ENCODE data around the gene BCAP31. TPM values are rescaled to one million over a fixed set of nuclear protein-coding genes. Genes with fewer than 3 reads are reported as not detected.

BCAP31 gene
- total RNA-seq, 1 experiment from 2014 or later = 432 TPM

DNA sequence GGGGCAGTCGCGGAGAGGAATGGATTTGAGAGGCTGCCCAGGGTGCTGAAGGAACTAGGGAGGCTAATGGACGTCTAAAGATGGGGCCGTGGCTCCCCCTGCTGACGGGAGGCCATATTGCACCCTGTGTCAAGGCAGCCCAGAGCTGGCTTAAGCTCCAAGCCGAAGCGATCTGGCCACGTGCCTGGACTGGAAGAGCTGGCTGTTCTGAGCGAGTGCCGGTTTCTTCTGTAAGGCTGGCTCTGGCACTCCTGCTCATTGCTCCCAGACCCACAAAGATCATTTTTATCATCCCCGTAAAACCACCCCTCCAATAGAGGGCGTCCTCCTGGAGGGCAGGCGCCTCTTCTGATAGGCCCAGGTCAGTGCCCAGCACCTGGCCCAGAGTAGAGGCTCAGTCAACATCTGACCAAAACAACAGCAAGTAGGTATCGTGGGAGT is 56.2 kb downstream of the BCAP31 start:
- DNase-seq (ENCODE audit: low read depth, low spot score) (peak; percentile 56), ATAC-seq (peak; percentile 90)
- H3K4me3 ChIP-seq (ENCODE audit: low read depth in 2 of 2, low read length in 2 of 2) = peak overlapping the region; percentile 19 to 42
- in situ Hi-C loops (cut with HindIII; ENCODE audit: low pct_unique_long_range_greater_than_20kb, low sequenced_read_pairs) = no loop called here
- intact Hi-C loops (cut with micrococcal nuclease; ENCODE audit: unreplicated experiment) = loop anchor here (1.0 to 5.0 kb wide), 2 partner anchors 56 to 114 kb away; no protein-coding TSS in a partner anchor
- TF ChIP-seq, protein P1, sequence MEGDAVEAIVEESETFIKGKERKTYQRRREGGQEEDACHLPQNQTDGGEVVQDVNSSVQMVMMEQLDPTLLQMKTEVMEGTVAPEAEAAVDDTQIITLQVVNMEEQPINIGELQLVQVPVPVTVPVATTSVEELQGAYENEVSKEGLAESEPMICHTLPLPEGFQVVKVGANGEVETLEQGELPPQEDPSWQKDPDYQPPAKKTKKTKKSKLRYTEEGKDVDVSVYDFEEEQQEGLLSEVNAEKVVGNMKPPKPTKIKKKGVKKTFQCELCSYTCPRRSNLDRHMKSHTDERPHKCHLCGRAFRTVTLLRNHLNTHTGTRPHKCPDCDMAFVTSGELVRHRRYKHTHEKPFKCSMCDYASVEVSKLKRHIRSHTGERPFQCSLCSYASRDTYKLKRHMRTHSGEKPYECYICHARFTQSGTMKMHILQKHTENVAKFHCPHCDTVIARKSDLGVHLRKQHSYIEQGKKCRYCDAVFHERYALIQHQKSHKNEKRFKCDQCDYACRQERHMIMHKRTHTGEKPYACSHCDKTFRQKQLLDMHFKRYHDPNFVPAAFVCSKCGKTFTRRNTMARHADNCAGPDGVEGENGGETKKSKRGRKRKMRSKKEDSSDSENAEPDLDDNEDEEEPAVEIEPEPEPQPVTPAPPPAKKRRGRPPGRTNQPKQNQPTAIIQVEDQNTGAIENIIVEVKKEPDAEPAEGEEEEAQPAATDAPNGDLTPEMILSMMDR (IDR thresholded peaks at IDR 0.05) = peak; percentile 92
- TF ChIP-seq SIN3A (IDR thresholded peaks at IDR 0.05; ENCODE audit: borderline replicate concordance, insufficient read depth, low read depth, low read length) = no peak
- TF ChIP-seq, protein P2, sequence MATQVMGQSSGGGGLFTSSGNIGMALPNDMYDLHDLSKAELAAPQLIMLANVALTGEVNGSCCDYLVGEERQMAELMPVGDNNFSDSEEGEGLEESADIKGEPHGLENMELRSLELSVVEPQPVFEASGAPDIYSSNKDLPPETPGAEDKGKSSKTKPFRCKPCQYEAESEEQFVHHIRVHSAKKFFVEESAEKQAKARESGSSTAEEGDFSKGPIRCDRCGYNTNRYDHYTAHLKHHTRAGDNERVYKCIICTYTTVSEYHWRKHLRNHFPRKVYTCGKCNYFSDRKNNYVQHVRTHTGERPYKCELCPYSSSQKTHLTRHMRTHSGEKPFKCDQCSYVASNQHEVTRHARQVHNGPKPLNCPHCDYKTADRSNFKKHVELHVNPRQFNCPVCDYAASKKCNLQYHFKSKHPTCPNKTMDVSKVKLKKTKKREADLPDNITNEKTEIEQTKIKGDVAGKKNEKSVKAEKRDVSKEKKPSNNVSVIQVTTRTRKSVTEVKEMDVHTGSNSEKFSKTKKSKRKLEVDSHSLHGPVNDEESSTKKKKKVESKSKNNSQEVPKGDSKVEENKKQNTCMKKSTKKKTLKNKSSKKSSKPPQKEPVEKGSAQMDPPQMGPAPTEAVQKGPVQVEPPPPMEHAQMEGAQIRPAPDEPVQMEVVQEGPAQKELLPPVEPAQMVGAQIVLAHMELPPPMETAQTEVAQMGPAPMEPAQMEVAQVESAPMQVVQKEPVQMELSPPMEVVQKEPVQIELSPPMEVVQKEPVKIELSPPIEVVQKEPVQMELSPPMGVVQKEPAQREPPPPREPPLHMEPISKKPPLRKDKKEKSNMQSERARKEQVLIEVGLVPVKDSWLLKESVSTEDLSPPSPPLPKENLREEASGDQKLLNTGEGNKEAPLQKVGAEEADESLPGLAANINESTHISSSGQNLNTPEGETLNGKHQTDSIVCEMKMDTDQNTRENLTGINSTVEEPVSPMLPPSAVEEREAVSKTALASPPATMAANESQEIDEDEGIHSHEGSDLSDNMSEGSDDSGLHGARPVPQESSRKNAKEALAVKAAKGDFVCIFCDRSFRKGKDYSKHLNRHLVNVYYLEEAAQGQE (IDR thresholded peaks at IDR 0.05; ENCODE audit: insufficient read depth in 1 of 2, low read depth in 2 of 2, low read length in 1 of 2) = 0 out of 4 replicates have a peak, but pooled peaks of 1 of the 2 experiments have one; percentile 34
- H3K27me3 ChIP-seq (ENCODE audit: control insufficient read depth, insufficient read depth, low read length) = no peaks in the 10 kb centered on the region
- CTCF ChIA-PET = interaction anchor here (0.6 to 1.9 kb wide), 14 partner anchors 17 to 128 kb away, joined by 3 to 21 read pairs (median 4); partner anchors contain the start of gene SLC6A8
- POLR2A ChIA-PET = interaction anchor here (0.5 kb wide), 1 partner anchor 15 kb away, joined by 3 read pairs; no protein-coding TSS in a partner anchor
- H3K4me1 ChIP-seq (ENCODE audit: control insufficient read depth, insufficient read depth, low read length) = no peaks in the 10 kb centered on the region
- H3K27ac ChIP-seq (ENCODE audit: low read length) = no peak overlapping the region
- no peaks in the 10 kb centered on the region for H3K36me3 ChIP-seq (ENCODE audit: control insufficient read depth, insufficient read depth, low read length)
- no TSS peak for BruUV-seq (replicated peaks)
- no peaks in the 10 kb centered on the region for H3K9me3 ChIP-seq (ENCODE audit: control insufficient read depth, insufficient read depth, low read depth, low read length)

DNA sequence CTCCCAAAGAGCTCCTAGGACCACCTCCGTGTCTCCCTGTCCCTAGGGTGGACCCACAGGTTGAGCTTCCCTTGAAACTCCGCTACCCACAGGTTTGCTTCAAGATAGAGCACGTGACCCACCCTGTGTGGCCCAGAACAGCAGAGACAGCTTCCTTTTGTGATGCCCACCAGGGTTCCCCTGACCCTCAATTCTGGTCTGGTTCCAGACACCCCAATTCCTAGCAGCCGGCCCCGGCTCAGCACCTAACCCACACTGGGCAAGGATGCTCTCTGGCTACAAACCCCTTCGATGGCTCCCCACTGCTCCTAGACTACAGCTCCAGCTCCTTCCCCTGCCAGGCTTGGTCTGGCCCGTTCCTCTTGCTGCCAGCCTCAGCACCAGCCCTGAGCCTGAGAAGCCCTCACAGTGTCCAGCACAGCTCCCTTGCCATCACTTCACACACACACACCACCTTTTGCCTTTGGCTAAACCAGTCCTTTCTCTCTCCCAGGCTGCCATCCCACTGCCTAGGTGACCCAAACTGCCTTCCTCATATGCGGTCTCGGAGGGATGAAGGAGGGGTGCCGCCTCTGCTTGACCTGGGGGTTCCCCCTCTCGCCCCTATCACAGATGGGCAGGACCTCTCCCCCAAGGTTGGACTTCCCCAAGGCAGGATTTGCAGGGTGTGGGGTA is 56.8 kb downstream of the BCAP31 start:
- no peak for DNase-seq (ENCODE audit: low read depth, low spot score)
- in situ Hi-C loops (cut with HindIII; ENCODE audit: low pct_unique_long_range_greater_than_20kb, low sequenced_read_pairs) (no loop called here), intact Hi-C loops (cut with micrococcal nuclease; ENCODE audit: unreplicated experiment) (loop anchor here (5.0 kb wide), 1 partner anchor 55 kb away; no protein-coding TSS in a partner anchor)
- no peaks in the 10 kb centered on the region for H3K36me3 ChIP-seq (ENCODE audit: control insufficient read depth, insufficient read depth, low read length)
- no peak for TF ChIP-seq TCF7L2 (IDR thresholded peaks at IDR 0.05; ENCODE audit: low read depth, low read length)
- TF ChIP-seq, protein P1 (IDR thresholded peaks at IDR 0.05) = no peak
- peak; percentile 49 for ATAC-seq
- BruUV-seq (replicated peaks) = no TSS peak
- H3K9me3 ChIP-seq (ENCODE audit: control insufficient read depth, insufficient read depth, low read depth, low read length) = no peaks in the 10 kb centered on the region
- POLR2A ChIA-PET = interaction anchor here (0.6 kb wide), 1 partner anchor 14 kb away, joined by 3 read pairs; no protein-coding TSS in a partner anchor
- H3K27ac ChIP-seq (ENCODE audit: low read length) = no peak overlapping the region
- peak overlapping the region; percentile 19 to 42 for H3K4me3 ChIP-seq (ENCODE audit: low read depth in 2 of 2, low read length in 2 of 2)
- no peaks in the 10 kb centered on the region for H3K4me1 ChIP-seq (ENCODE audit: control insufficient read depth, insufficient read depth, low read length)
- CTCF ChIA-PET = interaction anchor here (0.6 to 1.9 kb wide), 16 partner anchors 15 to 128 kb away, joined by 3 to 21 read pairs (median 4); partner anchors contain the start of gene SLC6A8
- H3K27me3 ChIP-seq (ENCODE audit: control insufficient read depth, insufficient read depth, low read length) = no peaks in the 10 kb centered on the region

Measured in Panc1 (cell line).